ENCODE measurements around the gene UBN1. TPM values are rescaled to one million over a fixed set of nuclear protein-coding genes. Genes with fewer than 3 reads are reported as not detected.

UBN1 gene
- polyA plus RNA-seq, 1 donor (not counting 4 experiments of a cell fraction or from before 2014, with no cell fraction given), result 11.5 TPM

DNA sequence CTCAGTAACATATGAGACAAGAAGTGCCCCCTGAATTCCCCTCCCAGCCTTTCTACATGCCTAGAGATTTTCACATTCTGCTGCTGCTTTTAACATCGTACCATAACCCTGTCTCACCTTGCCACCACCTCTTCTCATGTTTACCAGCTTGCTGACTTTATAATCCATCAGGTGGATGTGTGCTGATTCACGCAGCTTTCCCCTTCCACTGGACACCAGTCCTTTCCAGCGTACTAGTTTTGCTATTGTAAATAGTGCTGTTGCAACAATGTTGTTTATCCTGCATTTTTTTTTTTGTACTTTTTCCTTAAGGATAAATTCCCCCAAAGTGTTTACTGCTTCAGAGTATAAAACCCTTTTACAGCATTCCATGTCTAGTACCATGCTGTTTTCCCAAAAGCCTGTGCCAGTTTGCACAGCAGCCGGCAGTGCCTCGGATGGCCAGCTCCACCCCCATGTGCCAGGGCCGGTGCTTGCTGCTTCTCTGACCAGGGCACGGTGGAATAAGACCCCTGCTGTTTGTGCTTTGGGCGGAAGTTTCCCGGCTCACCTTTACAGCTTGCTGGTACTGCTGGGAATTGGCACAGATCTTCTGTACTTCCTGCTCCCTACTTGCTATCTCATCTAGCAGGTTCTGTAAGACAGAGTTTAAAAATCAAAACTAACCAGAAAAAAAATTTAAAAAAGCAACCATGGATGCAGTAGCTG lies 41.3 kb downstream of the UBN1 start:
- H3K79me2 ChIP-seq (ENCODE audit: control insufficient read depth, insufficient read depth, low read length), result no peaks in the 10 kb centered on the region
- no peak overlapping the region for H3K9ac ChIP-seq (ENCODE audit: control insufficient read depth, extremely low read depth, insufficient read depth, low read length)

DNA sequence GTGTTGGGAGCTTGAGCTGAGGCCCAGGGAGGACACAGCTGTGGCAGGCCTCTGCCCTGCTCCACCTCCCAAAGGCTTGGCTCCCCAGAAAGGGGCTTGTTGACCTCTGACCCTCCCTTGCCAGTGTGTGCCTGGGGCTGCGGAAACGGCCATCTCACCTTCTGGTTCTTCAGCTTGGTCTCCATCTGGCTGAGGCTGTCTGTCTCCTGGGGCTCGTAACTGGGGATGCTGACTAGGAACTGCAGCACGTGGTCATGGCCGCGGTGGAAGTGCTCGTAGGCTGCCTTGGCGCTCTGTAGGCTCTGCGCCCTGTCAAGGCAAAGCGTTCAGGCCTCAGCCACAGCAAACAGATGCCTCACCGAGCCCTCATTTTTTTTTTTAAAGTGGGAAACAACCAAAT lies 42.7 kb downstream of the UBN1 start:
- Histone ChIP-seq H3K36me3 (ENCODE audit: control insufficient read depth in 2 of 2, extremely low read depth in 1 of 2, insufficient read depth in 2 of 2, low read length in 2 of 2) (peaks cover 44 to 50% of the 10 kb centered on the region in 2 experiments), H3K9me3 (ENCODE audit: control insufficient read depth, low read depth, low read length) (no peaks in the 10 kb centered on the region), H3K4me3 (ENCODE audit: control insufficient read depth in 2 of 3, extremely low read depth in 1 of 3, insufficient read depth in 2 of 3, low read depth in 1 of 3, low read length in 3 of 3) (no peak overlapping the region), H3K4me1 (ENCODE audit: control insufficient read depth, extremely low read depth, insufficient read depth, low read length) (no peaks in the 10 kb centered on the region), H3K4me2 (ENCODE audit: control insufficient read depth, extremely low read depth, insufficient read depth, low read depth, low read length) (no peak overlapping the region), H3K9me1 (ENCODE audit: control insufficient read depth, extremely low read depth, insufficient read depth, low read length) (no peaks in the 10 kb centered on the region), H2AFZ (ENCODE audit: control insufficient read depth, low read length) (no peak overlapping the region), H4K20me1 (ENCODE audit: control insufficient read depth, extremely low read depth, insufficient read depth, low read length) (no peaks in the 10 kb centered on the region), H3K79me2 (ENCODE audit: control insufficient read depth, insufficient read depth, low read length) (no peaks in the 10 kb centered on the region), H3K27ac (ENCODE audit: control insufficient read depth, insufficient read depth, low read length) (no peak overlapping the region), H3K27me3 (ENCODE audit: control insufficient read depth, extremely low read depth, insufficient read depth, low read length) (no peaks in the 10 kb centered on the region), H3K9ac (ENCODE audit: control insufficient read depth, extremely low read depth, insufficient read depth, low read length) (no peak overlapping the region)
- FAIRE-seq, result no peak
- dilution Hi-C loops (cut with MboI; ENCODE audit: extremely low pct_ligation_motif_present, low sequenced_read_pairs), result no loop called here
- DNase-seq (ENCODE audit: low read depth, low spot score), result no peak
- no peak for TF ChIP-seq EZH2 (IDR thresholded peaks at IDR 0.05; ENCODE audit: low read length)
- TF ChIP-seq, protein P1, sequence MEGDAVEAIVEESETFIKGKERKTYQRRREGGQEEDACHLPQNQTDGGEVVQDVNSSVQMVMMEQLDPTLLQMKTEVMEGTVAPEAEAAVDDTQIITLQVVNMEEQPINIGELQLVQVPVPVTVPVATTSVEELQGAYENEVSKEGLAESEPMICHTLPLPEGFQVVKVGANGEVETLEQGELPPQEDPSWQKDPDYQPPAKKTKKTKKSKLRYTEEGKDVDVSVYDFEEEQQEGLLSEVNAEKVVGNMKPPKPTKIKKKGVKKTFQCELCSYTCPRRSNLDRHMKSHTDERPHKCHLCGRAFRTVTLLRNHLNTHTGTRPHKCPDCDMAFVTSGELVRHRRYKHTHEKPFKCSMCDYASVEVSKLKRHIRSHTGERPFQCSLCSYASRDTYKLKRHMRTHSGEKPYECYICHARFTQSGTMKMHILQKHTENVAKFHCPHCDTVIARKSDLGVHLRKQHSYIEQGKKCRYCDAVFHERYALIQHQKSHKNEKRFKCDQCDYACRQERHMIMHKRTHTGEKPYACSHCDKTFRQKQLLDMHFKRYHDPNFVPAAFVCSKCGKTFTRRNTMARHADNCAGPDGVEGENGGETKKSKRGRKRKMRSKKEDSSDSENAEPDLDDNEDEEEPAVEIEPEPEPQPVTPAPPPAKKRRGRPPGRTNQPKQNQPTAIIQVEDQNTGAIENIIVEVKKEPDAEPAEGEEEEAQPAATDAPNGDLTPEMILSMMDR (optimal IDR thresholded peaks at IDR 0.05 in 1 of 3, IDR thresholded peaks at IDR 0.05 in 1 of 3, conservative IDR thresholded peaks at IDR 0.05 in 1 of 3; ENCODE audit: extremely low read depth in 1 of 3, insufficient read depth in 2 of 3, low read length in 3 of 3), result no peak

More for the DNA sequence above, 41.3 kb downstream of the UBN1 start:
- Histone ChIP-seq H3K27ac (ENCODE audit: control insufficient read depth, insufficient read depth, low read length) (no peak overlapping the region), H3K36me3 (ENCODE audit: control insufficient read depth in 2 of 2, extremely low read depth in 1 of 2, insufficient read depth in 2 of 2, low read length in 2 of 2) (peaks cover 45 to 58% of the 10 kb centered on the region in 2 experiments), H4K20me1 (ENCODE audit: control insufficient read depth, extremely low read depth, insufficient read depth, low read length) (no peaks in the 10 kb centered on the region), H3K4me1 (ENCODE audit: control insufficient read depth, extremely low read depth, insufficient read depth, low read length) (no peaks in the 10 kb centered on the region), H3K4me2 (ENCODE audit: control insufficient read depth, extremely low read depth, insufficient read depth, low read depth, low read length) (no peak overlapping the region), H3K4me3 (ENCODE audit: control insufficient read depth in 2 of 3, extremely low read depth in 1 of 3, insufficient read depth in 2 of 3, low read depth in 1 of 3, low read length in 3 of 3) (no peak overlapping the region), H3K9me3 (ENCODE audit: control insufficient read depth, low read depth, low read length) (no peaks in the 10 kb centered on the region), H3K27me3 (ENCODE audit: control insufficient read depth, extremely low read depth, insufficient read depth, low read length) (no peaks in the 10 kb centered on the region), H3K9me1 (ENCODE audit: control insufficient read depth, extremely low read depth, insufficient read depth, low read length) (no peaks in the 10 kb centered on the region), H2AFZ (ENCODE audit: control insufficient read depth, low read length) (no peak overlapping the region)
- FAIRE-seq, result no peak
- DNase-seq (ENCODE audit: low read depth, low spot score), result no peak
- dilution Hi-C loops (cut with MboI; ENCODE audit: extremely low pct_ligation_motif_present, low sequenced_read_pairs), result no loop called here
- no peak for TF ChIP-seq EZH2 (IDR thresholded peaks at IDR 0.05; ENCODE audit: low read length)
- TF ChIP-seq, protein P1 (optimal IDR thresholded peaks at IDR 0.05 in 1 of 3, IDR thresholded peaks at IDR 0.05 in 1 of 3, conservative IDR thresholded peaks at IDR 0.05 in 1 of 3; ENCODE audit: extremely low read depth in 1 of 3, insufficient read depth in 2 of 3, low read length in 3 of 3), result no peak
